Measurements from ENCODE around the gene PTPRM. TPM values are rescaled to one million over a fixed set of nuclear protein-coding genes. Genes with fewer than 3 reads are reported as not detected.

Gene PTPRM
- total RNA-seq, 1 experiment from 2014 or later, result 11.1 TPM

- TF ChIP-seq ARID4B (CRISPR knock-in tag; IDR thresholded peaks at IDR 0.05; ENCODE audit: borderline replicate concordance) (no peak), MAX (CRISPR knock-in tag; IDR thresholded peaks at IDR 0.05) (no peak), SP1 (CRISPR knock-in tag; conservative IDR thresholded peaks at IDR 0.05) (no peak)
These were observed 31.5 kb upstream of the PTPRM start (continued) for GRCh38 chr18:7535436-7536205.

- no peak overlapping the region for H3K4me3 Mint-ChIP-seq
- ATAC-seq, result no peak
- DNase-seq (ENCODE audit: low spot score), result no peak
- H3K9me3 Mint-ChIP-seq, result peaks cover 6% of the 10 kb centered on the region
- no peaks in the 10 kb centered on the region for H3K36me3 Mint-ChIP-seq
- no peak overlapping the region for H3K27ac Mint-ChIP-seq
- no peaks in the 10 kb centered on the region for H3K27me3 Mint-ChIP-seq (ENCODE audit: low read depth)
- peaks cover 9% of the 10 kb centered on the region for H3K4me1 Mint-ChIP-seq
- ChIA-PET CTCF (no interaction called here), POLR2A (no interaction called here)
- no peak for TF ChIP-seq NR1H2 (CRISPR knock-in tag; IDR thresholded peaks at IDR 0.05)
- TF ChIP-seq ATF1 (CRISPR knock-in tag; IDR thresholded peaks at IDR 0.05), result no peak
- TF ChIP-seq FOXJ3 (CRISPR knock-in tag; IDR thresholded peaks at IDR 0.05; ENCODE audit: borderline replicate concordance), result no peak
- no peak for TF ChIP-seq NFYB (CRISPR knock-in tag; conservative IDR thresholded peaks at IDR 0.05; ENCODE audit: low read depth)
- no peak for TF ChIP-seq NFATC4 (CRISPR knock-in tag; IDR thresholded peaks at IDR 0.05)
- no peak for TF ChIP-seq CREB1 (CRISPR knock-in tag; IDR thresholded peaks at IDR 0.05)
- TF ChIP-seq MLX (CRISPR knock-in tag; IDR thresholded peaks at IDR 0.05), result no peak
- TF ChIP-seq USF2 (CRISPR knock-in tag; IDR thresholded peaks at IDR 0.05), result no peak
- TF ChIP-seq E2F4 (CRISPR knock-in tag; IDR thresholded peaks at IDR 0.05; ENCODE audit: borderline replicate concordance, low read depth), result no peak
- TF ChIP-seq ATF2 (CRISPR knock-in tag; IDR thresholded peaks at IDR 0.05; ENCODE audit: borderline replicate concordance, low read depth), result no peak
- no peak for TF ChIP-seq E2F1 (CRISPR knock-in tag; IDR thresholded peaks at IDR 0.05)
These were observed 30.0 kb upstream of the PTPRM start for GRCh38 chr18:7537145-7537544.
